Fibroblast of skin of left quadriceps (primary cell): ENCODE data around the gene IL1A.
A peak's percentile ranks its signal among the peaks of the same experiment; 100 is the strongest.
"Not testable (repeated sequence)": the region's sequence is repeated elsewhere in the genome, so short reads cannot be mapped to it uniquely, and the experiment has no call there.

Source experiments
- DNase-seq, 2 experiments: peaks; one replicate each; pipeline ENCODE4 v3.0.0-alpha.2; 2013; ENCODE audit warnings: low read depth in 2 of 2

IL1A gene, protein sequence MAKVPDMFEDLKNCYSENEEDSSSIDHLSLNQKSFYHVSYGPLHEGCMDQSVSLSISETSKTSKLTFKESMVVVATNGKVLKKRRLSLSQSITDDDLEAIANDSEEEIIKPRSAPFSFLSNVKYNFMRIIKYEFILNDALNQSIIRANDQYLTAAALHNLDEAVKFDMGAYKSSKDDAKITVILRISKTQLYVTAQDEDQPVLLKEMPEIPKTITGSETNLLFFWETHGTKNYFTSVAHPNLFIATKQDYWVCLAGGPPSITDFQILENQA

DNA sequence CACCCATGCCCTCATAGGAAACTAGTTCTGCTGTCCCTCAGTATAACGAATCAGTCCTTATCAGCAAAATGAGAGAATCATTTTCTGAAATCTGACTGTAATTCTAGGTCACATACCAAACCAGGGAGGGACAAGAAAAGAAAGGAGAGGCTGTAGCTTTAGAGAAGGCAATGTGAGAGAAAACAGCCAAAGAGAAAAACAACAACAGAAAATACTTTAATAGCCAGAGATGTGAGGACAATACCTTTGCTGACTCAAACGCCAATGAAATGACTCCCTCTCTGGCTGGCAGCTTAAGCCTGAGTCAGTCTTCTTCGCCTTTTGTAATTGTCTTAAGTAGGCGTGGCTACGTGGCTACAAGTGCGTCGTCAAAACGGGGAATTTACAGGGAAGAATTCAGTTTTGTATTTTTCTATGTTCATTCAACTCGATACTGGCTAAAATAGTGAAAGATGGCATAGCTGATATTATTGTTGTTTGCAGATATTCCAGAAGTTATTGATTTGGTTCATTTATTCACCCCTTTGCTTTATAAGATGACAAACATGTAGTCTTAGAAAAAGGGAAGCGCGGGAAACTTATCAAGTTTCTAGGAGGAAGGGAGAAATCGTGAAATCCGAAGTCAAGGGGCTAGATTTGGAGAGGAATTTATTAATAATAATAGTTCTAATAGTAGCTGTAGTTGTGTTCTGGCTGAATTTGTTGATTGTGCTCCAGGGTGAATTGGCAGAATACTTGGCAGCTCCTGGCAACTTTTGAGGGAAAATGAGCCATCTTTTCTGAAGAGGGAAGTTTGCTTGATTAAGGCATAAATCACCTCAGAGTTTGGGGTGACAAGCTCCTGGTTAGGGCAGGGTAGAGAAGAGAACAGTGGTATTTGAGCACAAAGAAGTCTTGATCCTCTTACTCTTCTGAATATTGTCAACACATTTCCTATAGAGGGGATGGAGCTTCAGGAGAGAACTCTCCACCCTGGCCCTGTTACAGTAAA is at the start of gene IL1A:
Gene IL1A (minus strand): TSS at position 295 of the 991 bp plus-strand sequence. CDS start 723 bp downstream, outside the sequence.
- no peak for DNase-seq

DNA sequence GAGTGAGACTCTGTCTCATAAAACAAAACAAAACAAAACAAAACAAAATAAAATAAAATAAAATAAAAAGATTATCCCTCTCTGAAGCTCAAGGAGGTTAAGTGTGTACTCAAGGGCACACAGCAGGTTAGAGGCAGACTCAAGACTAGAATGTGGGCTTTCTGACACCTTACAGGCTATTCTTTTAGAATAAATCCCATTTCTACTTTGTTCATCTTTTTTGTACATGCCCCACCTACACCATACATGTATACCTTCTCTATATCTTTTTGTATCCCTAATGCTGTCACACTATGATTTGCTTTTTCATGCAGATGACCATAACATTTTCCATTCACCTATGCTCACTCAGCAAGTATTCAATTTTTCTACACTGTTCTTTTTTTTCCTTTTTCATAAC is 49.7 kb upstream of the IL1A start:
- DNase-seq, result no peak

DNA sequence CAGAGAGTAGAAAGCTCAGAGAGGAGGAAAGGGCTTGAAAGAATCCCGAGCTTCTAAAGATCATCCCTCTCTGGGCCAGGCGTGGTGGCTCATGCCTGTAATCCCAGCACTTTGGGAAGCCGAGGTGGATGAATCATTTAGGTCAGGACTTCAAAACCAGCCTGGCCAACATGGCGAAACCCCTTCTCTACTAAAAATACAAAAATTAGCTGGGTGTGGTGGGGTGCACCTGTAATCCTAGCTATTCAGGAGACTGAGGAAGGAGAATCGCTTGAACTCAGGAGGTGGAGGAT is 49.3 kb upstream of the IL1A start:
- not testable (repeated sequence) for DNase-seq

DNA sequence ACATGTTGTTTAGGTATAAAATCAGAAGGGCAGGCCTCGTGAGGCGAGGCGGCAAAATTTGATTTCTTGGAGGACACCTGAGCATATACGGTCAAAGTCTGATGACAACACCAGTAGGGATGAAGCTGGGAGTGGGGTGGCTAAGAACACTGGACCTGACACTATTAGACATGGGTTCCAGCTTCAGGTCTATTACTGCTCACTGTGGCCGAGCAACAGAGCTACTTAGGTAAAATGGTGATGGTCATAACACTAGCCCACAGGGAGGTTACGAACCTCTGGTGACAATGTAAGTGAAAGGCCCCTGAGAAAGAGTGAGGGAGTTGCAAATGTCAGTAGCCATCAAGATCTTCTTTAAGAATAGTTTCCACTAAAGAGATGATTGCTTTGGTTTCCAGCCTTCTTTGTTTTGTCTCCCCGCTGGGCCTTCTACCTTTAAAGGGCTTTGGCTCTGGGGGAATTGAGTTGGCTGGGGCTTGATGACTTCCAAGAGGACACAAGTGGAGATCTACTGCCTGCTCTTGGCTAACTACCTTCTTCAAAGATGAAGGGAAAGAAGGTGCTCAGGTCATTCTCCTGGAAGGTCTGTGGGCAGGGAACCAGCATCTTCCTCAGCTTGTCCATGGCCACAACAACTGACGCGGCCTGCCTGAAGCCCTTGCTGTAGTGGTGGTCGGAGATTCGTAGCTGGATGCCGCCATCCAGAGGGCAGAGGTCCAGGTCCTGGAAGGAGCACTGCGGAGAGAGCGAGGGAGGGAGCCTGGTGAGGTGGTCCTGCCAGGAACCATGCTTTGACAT is 48.7 kb upstream of the IL1A start:
- DNase-seq, result no peak

DNA sequence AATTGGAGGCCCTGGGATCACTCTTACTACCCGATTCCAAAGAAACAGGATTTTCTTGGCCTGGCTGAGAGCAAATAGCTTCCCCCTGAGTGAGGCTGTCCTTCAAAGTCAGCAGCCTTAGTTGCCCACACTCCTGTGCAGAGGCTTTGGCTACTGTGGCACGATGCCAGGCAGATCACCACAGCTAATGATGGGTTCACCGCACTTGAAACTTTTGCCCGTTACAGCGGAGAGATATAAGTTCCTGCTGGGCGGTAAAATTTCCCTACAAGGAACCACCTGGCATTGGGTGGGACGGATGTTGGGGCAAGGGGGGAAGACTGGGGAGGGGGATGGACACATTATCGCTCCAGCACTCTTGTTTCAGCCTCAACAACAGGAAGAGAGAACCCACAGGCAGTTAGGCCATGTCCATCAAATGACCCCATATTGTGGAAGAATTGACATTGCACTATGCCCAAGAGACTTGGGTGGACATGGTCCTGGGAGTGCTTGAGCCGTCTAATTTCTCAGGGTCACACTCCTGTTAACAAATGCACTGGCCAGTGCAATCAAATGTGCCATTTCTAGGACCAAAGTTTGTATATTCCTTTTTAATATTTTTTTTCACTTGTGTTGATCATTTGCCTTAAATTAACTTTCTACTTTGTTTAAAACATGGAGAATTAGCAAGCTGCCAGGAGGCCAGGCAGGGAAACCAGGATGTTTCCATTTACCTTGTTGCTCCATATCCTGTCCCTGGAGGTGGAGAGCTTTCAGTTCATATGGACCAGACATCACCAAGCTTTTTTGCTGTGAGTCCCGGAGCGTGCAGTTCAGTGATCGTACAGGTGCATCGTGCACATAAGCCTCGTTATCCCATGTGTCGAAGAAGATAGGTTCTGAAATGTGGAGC is 47.9 kb upstream of the IL1A start:
- no peak for DNase-seq

DNA sequence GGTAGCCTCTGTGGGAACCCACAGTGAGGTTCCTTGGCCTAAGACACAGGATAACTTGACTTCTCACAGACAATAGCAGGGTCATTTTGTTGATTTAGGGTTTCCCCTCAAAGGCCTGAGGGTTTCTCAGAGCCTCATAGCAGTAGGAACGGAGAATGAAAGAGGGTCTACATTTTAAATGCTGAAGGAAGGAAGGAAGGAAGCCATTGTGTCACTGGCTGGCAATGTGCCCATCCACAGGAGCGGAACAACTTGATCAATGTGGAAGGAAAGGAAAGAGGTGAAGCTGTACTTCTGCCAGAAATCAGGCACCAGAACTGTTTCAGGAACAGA is 47.2 kb upstream of the IL1A start:
- DNase-seq, result no peak

DNA sequence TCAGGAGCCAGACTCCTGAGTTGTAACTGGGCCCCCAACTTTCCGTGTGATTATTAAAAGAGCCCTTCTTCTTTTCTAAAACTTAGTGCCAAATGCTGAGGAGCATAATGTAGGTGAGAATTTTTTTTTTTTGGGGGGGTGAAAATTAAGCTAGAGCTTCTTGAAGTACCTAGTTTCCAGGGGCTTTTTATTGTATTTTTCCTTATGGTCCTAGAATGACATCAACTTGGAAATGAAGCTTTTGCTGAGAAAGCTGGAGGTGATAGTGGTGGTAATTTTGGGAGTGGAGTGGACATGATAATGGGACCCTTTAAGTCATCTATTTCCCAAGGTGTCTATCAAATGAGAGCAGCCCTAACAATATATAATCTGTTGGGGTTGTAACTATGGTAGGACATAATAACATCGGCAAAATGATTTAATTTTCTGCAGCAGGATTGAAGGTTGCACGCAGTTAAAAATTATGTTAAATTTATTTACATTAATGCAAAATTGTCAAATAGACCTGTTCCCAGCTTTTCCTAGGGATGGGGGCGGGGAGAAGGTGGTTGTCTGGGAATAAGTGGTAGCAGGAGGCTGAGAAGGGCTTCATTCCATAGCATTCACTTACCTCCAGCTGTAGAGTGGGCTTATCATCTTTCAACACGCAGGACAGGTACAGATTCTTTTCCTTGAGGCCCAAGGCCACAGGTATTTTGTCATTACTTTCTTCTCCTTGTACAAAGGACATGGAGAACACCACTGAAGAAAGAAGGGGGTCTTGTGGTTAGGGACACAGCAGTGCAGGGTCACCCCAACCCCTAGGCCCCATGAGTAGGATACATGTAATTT is 46.6 kb upstream of the IL1A start:
- DNase-seq, result no peak

DNA sequence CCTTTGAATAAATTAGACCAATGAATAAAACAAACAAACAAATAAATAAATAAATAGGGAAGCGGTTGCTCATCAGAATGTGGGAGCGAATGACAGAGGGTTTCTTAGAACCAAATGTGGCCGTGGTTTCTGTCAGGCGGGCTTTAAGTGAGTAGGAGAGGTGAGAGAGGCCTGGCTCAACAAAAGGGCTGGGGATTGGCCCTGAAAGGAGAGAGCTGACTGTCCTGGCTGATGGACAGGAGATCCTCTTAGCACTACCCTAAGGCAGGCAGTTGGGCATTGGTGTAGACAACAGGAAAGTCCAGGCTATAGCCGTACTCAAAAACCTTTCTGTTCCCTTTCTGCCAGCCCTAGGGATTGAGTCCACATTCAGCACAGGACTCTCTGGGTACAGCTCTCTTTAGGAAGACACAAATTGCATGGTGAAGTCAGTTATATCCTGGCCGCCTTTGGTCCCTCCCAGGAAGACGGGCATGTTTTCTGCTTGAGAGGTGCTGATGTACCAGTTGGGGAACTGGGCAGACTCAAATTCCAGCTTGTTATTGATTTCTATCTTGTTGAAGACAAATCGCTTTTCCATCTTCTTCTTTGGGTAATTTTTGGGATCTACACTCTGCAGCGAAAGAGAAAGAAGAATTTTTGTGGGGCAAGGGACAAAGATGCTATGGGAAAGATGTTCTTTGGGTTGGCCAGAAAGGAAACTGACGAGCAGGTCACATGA is 45.8 kb upstream of the IL1A start:
- no peak for DNase-seq

DNA sequence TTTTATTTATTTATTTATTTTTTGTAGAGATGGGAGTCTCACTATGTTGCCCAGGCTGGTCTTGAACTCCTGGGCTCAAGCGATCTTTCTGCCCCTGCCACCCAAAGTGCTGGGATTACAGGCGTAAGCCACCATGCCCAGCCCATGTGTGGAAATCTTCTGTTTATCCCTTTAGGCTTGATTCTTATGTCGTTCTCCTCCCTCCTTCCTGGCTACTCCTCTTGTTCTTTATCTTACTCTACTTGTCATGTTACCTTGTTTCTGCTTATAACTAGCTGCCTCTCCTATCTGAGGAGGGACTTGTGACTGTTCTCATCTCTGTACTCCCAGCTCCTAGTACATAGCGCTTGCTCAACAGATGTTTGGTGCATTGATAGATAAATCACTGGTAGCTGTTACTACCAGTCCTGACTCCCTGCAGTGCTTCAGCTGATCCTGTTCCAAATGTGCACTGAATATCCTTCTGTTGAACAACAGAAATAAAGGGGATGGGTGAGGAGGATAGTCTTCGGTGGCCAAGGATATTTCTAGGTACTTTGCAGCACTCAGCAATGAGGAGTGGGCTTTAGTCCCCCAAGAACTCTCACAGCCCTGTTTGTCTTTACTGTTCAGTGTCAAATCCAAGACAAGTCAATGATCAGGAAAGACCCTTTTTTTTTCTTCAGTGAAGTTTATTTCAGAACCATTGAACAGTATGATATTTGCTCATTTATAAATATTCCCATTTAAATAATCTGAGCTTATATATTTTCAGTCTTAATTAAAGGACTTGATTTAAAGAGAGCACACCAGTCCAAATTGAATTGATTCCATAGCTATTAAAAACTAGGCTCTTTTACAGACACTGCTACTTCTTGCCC is 45.0 kb upstream of the IL1A start:
- DNase-seq, result no peak

DNA sequence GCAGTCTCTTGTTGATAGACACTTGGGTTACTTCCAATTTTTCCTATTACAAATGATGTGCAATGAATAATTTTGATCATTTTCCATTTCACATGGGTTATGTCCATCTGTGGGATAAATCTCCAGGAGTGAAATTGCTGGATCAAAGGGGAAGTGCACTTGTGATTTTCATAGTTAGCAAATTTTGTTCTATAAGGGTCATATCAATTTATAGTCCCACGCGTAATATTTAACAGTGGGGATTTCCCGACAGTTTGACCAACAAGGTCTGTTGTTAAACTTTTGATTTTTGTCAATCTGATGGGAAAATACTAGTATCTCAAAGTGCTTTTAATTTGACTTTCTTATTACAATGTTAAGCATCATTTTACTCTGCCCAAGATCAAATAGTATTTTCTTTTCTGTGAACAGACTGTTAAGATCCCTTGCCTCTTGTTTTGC is 44.0 kb upstream of the IL1A start:
- DNase-seq, result no peak

DNA sequence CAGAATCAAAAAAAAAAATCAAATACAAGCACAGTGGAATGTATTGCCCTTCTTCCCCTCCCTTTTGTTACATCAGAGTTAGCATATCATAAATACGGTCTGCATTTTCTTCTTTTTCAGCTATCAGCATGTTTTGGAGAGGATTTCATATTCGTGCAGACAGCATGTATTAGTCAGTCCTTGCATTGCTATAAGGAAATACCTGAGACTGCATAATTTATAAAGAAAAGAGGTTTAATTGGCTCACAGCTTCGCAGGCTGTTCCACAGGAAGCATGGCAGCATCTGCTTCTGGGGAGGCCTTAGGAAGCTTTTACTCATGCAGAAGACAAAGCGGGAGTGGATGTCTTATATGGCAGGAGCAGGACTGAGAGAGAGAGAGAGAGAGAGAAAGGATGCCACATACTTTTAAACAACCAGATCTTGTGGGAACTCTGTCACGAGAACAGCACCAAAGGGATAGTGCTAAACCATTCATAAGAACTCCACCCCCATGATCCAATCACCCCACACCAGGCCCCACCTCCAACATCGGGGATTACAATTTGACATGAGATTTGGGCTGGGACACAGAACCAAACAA is 43.4 kb upstream of the IL1A start:
- peak in 1 of 2 experiments; percentile 11 for DNase-seq

DNA sequence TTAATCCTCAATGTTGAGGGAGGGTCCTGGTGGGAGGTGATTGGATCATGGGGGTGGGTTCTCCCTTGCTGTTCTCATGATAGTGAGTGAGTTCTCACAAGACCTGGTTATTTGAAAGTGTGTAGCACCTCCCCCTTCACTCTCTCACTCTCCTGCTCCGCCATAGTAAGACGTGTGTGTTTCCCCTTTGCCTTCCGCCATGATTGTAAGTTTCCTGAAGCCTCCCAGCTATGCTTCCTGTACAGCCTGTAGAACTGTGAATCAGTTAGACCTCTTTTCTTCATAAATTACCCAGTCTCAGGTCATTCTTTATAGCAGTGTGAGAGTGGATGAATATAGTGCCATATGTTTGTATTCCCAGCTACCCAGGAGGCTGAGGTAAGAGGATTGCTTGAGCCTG is 42.7 kb upstream of the IL1A start:
- DNase-seq, result no peak

DNA sequence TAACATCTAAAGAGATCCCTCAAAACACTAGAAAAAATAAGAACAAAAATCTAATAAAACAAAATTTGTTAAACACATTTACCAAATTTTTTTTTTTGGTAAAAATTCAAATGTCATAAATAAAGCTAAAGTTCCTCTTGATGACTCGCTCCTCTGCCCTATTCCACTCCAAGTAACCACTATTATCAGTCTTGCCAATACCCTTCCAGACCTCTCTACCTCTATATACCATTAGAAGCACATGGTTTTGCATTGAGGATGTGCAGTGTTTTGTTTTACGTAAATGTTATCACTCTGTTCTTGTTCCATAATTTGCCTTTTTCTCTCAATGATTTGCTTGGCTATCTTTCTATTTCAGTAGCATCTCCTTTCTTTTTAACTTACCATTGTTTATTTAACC is 41.4 kb upstream of the IL1A start:
- DNase-seq, result no peak

DNA sequence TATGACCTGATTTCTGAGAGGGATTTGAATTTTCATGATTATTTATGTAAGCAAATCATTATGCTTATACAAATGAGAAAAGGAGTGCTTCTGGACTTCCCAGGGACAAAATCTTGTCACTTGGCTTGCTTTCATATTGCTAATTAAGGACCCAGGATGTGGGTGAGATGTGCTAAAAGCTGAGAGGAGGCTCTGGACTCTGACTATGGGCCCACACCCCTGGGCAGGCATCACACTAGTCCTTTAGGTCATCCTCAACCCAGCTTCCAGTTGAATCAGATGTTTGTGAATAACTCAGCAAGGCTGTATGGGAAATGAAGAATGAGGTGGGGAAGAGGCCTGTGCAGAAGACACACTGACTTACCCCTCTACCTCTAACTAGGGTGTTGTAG is 40.4 kb upstream of the IL1A start:
- no peak for DNase-seq

DNA sequence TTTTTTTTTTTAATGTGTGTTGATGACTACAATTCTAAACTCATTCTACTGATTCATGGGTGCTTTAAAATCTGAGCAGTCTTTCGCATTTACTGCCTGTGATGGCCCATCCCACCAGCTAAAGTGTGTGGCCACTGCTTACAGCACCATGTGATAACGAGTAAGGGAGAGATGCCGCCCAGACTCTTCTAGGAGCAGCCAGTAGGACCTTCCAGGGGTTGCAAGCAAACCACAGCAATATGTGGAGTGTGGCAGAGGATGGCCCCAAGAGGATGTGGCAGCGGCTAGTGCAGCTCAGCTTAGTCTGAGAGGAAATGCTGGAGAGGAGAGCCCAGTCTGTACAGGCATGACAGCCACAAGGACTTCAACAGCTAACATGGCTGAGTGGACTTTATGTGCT is 37.4 kb upstream of the IL1A start:
- DNase-seq, result no peak

DNA sequence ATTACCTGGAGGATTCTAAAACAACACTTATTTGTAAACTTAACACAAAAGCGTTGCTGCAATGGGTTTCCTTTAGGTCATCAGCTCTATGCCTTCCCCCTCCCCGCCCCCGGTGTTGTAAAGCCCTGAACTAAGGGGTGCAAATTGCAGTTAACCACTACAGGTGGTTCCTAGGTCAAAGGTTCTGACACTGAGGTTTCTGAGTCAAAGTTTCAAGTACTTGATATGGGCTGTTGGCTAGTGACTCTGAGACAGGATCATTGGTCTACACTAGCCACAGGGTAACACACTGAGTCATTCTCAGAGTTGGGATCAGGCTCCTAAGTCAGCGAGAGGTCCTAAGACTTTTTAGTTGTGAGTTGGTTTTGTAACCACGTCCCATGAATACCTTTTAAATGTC is 36.8 kb upstream of the IL1A start:
- no peak for DNase-seq

DNA sequence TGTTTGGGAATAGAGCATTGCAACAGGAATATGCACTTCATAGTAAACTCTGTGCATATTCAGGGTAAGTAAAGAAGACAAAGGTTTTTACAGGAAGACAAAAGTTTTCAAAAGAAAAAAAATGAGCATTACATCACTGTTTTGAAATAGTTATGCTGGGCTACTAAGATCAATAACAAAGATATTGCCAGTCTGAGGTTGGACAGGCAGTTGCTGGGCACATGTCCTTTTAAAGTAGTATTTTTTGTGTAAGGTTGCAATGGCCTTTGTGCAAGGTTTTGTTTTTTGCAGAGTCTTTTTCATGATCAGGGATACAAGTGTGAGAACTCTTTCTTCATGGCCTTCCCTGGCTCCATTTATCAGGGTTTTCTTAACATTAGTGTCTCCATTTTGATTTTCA is 36.0 kb upstream of the IL1A start:
- no peak for DNase-seq

DNA sequence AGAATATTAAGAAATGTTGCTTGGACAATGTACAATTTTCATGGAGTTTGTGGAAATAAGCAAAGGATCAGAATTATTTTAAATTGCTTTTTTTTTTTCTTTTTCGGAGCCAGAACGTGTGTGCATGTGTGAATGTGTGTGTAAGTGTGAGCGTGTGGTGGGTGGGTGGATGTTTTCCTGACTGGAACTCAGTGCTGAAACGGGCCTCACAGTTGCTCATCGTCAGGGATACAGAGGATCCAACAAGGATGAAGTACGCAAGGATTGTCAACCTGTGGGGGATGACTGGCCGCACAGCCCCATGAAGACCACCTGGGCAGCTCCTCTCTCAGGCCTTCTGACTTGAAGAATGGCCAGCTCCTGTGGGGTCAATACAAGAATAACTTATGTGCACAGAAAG is 34.8 kb upstream of the IL1A start:
- DNase-seq, result no peak
